CD4-positive, alpha-beta T cell treated with Interleukin-4 for 4 hours (primary cell): Measurements from ENCODE around the gene KIF7.

Experiments used
- DNase-seq: peaks from one replicate; pipeline ENCODE4 v3.0.0-alpha.2; 2020

Gene KIF7

GRCh38 chr15:89648106-89649012, 6.9 kb downstream of the KIF7 start:
- DNase-seq, result no peak

GRCh38 chr15:89647191-89647851, 7.9 kb downstream of the KIF7 start:
- peak; percentile 35 for DNase-seq

GRCh38 chr15:89646416-89647141, 8.7 kb downstream of the KIF7 start:
- DNase-seq, result no peak

GRCh38 chr15:89645680-89646079, 9.6 kb downstream of the KIF7 start:
- no peak for DNase-seq

- no peak for DNase-seq
Measured at GRCh38 chr15:89642106-89642505, 13.2 kb downstream of the KIF7 start.

GRCh38 chr15:89641053-89641452, 14.2 kb downstream of the KIF7 start:
- DNase-seq, result no peak

GRCh38 chr15:89640245-89640644, 15.0 kb downstream of the KIF7 start:
- no peak for DNase-seq

GRCh38 chr15:89633585-89633984, 21.7 kb downstream of the KIF7 start:
- no peak for DNase-seq

- no peak for DNase-seq
Measured at GRCh38 chr15:89632563-89633430, 22.5 kb downstream of the KIF7 start.

GRCh38 chr15:89631902-89632264, 23.4 kb downstream of the KIF7 start:
- no peak for DNase-seq

GRCh38 chr15:89630974-89631901, 24.0 kb downstream of the KIF7 start:
- DNase-seq, result no peak

GRCh38 chr15:89630260-89630659, 25.0 kb downstream of the KIF7 start:
- no peak for DNase-seq

- DNase-seq, result no peak
Measured at GRCh38 chr15:89629829-89630228, 25.4 kb downstream of the KIF7 start.

GRCh38 chr15:89628806-89629715, 26.2 kb downstream of the KIF7 start:
- no peak for DNase-seq

- DNase-seq, result no peak
Measured at GRCh38 chr15:89628301-89628700, 27.0 kb downstream of the KIF7 start.

- no peak for DNase-seq
Measured at GRCh38 chr15:89627256-89627970, 27.9 kb downstream of the KIF7 start.

- DNase-seq, result no peak
Measured at GRCh38 chr15:89625716-89626115, 29.6 kb downstream of the KIF7 start.

- no peak for DNase-seq
Measured at GRCh38 chr15:89623165-89623564, 32.1 kb downstream of the KIF7 start.

- DNase-seq, result no peak
Measured at GRCh38 chr15:89621547-89621946, 33.7 kb downstream of the KIF7 start.

- no peak for DNase-seq
Measured at GRCh38 chr15:89616228-89616627, 39.0 kb downstream of the KIF7 start.
